Osteoblast (primary cell): ENCODE measurements around the gene MAGEA9. TPM values are rescaled to one million over a fixed set of nuclear protein-coding genes. Genes with fewer than 3 reads are reported as not detected.
"Not testable (repeated sequence)": the region's sequence is repeated elsewhere in the genome, so short reads cannot be mapped to it uniquely, and the experiment has no call there.

ENCODE experiments used
- DNase-seq: peaks from one replicate; pipeline ENCODE4 v3.0.0; 2011; ENCODE audit warnings: low spot score, mixed read lengths; ENCODE audit not compliant: insufficient read length; ENCODE audit errors: missing footprints
- H2AFZ ChIP-seq: 2 replicates; pipeline ENCODE4 v1.6.0; 2011; ENCODE audit warnings: mild to moderate bottlenecking, low read length
- H3K27ac ChIP-seq: 2 replicates; pipeline ENCODE4 v1.5.1; 2011; ENCODE audit warnings: mild to moderate bottlenecking, low read depth, low read length, moderate library complexity
- H3K27me3 ChIP-seq: 2 replicates; pipeline ENCODE4 v1.6.0; 2012; ENCODE audit warnings: mild to moderate bottlenecking, control low read depth, inconsistent platforms, low read length, moderate library complexity; ENCODE audit not compliant: insufficient read depth
- H3K36me3 ChIP-seq: 2 replicates; pipeline ENCODE4 v1.5.1; 2011; ENCODE audit warnings: mild to moderate bottlenecking, low read length, control low read depth, moderate library complexity; ENCODE audit not compliant: insufficient read depth
- H3K4me1 ChIP-seq: 2 replicates; pipeline ENCODE4 v1.5.1; 2011; ENCODE audit warnings: mild to moderate bottlenecking, low read length, control low read depth, moderate library complexity; ENCODE audit not compliant: insufficient read depth
- H3K4me2 ChIP-seq: 2 replicates; pipeline ENCODE4 v1.6.0; 2011; ENCODE audit warnings: mild to moderate bottlenecking, low read length; ENCODE audit not compliant: insufficient read depth
- H3K4me3 ChIP-seq: fragments of 200-600 bp; sonication (generic); 3 replicates; pipeline ENCODE4 v1.5.1; 2012; ENCODE audit warnings: mild to moderate bottlenecking, low read length, inconsistent platforms; ENCODE audit not compliant: insufficient read depth
- H3K79me2 ChIP-seq: 2 replicates; pipeline ENCODE4 v1.6.0; 2012; ENCODE audit warnings: mild to moderate bottlenecking, low read length, control low read depth, inconsistent platforms; ENCODE audit not compliant: insufficient read depth
- H3K9me3 ChIP-seq: 2 replicates; pipeline ENCODE4 v1.5.1; 2011; ENCODE audit warnings: low read depth, low read length, control low read depth
- H4K20me1 ChIP-seq: 2 replicates; pipeline ENCODE4 v1.6.0; 2012; ENCODE audit warnings: mild to moderate bottlenecking, low read length, control low read depth; ENCODE audit not compliant: insufficient read depth
- total RNA-seq: library from RNA; depleted of rRNA; stranded (reverse); fragments of >200 nt; gene quantifications from 2 replicates; pipeline ENCODE4 v1.2.3, GENCODE V29; 2012
- TF ChIP-seq, protein P1 (sequence below): IDR thresholded peaks from 2 replicates; pipeline ENCODE4 v1.5.1; 2011; ENCODE audit warnings: mild to moderate bottlenecking, low read depth, low read length, moderate library complexity; ENCODE audit errors: extremely low read depth

The MAGEA9 gene
- total RNA-seq, 1 donor = not detected

DNA sequence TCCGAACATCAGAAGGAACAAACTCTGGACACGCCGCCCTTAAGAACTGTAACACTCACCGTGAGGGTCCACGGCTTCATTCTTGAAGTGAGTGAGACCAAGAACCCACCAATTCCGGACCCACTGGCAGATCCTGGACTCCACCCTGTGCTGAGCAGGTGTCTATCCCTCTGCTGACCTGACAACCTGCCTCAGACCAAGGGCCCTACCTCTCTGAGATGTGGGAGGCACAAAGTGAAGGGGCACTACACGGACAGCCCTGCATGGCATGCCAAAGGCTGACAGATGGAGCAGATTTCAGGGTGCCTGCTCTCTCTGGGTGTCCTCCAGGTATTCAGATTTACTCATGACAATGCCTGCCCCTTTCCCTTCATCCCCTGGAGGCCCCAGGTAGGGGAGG is 21.9 kb upstream of the MAGEA9 start:
- Histone ChIP-seq H3K4me3 (no peak overlapping the region), H2AFZ (no peak overlapping the region), H3K79me2 (no peaks in the 10 kb centered on the region), H3K27me3 (no peaks in the 10 kb centered on the region), H3K4me2 (no peak overlapping the region), H3K4me1 (no peaks in the 10 kb centered on the region), H3K27ac (no peak overlapping the region), H3K9me3 (no peaks in the 10 kb centered on the region), H3K36me3 (no peaks in the 10 kb centered on the region), H4K20me1 (no peaks in the 10 kb centered on the region)
- TF ChIP-seq, protein P1, sequence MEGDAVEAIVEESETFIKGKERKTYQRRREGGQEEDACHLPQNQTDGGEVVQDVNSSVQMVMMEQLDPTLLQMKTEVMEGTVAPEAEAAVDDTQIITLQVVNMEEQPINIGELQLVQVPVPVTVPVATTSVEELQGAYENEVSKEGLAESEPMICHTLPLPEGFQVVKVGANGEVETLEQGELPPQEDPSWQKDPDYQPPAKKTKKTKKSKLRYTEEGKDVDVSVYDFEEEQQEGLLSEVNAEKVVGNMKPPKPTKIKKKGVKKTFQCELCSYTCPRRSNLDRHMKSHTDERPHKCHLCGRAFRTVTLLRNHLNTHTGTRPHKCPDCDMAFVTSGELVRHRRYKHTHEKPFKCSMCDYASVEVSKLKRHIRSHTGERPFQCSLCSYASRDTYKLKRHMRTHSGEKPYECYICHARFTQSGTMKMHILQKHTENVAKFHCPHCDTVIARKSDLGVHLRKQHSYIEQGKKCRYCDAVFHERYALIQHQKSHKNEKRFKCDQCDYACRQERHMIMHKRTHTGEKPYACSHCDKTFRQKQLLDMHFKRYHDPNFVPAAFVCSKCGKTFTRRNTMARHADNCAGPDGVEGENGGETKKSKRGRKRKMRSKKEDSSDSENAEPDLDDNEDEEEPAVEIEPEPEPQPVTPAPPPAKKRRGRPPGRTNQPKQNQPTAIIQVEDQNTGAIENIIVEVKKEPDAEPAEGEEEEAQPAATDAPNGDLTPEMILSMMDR = no peak
- no peak for DNase-seq

DNA sequence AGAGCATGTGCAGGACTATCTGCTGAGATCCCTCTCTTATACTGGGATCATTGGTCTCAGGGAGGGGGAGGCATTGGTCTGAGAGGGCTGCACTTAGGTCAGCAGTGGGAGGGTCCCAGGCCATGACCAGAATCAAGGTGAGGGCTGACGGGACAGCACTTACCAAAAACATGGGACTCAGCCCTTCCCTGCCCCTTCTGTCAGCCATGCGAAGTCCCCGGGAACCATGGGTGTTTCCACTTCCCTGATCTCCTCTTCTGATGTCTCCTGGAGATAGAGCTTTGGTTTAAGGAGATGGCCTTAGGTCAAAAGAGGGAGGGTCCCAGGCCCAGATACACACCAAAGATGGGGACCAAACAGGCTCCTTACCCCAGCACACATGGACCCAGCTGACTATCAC is 20.8 kb upstream of the MAGEA9 start:
- TF ChIP-seq, protein P1 = no peak
- H3K27me3 ChIP-seq = no peaks in the 10 kb centered on the region
- no peak overlapping the region for H3K27ac ChIP-seq

DNA sequence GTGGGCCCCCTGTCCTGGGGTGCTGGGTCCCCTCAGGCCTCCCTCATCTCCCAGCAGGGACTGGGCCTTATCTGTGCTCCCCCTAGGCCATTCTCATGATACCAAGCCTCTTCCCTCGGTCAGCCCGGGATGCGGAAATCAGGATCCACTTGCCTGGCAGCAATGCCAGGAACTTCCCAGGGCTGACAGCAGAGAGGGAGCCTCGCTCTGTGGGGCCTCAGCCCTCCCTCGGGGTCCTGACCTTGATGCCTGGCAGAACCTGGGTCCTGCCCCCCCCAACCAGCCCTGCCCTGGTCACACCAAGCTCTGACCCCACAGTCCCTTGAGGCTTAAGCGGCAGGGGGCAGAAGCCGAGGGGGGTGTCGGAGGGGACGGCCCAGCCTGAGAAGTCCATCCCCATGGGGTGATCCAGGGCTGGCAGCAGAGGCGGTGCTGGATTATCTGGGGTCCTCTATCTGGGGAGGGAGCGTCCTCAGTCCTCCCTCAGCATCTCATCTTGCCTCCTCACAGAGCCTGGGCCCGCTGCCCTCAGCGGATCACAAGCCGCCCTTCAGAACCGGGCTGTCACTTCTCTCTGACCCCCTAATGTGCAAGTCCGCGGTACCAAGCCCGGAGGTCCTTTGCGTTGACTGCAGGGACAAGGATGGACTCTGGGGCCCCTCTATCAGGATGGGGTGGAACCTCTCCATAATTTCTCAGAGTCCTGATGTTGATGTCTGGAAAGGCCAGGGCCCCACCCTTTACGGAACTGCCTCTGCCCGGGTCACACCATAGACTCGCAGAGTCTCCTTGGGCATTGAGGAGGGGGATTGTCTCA is 19.7 kb upstream of the MAGEA9 start:
- not testable (repeated sequence) for H3K4me2 ChIP-seq, H4K20me1 ChIP-seq, H3K4me1 ChIP-seq, H3K36me3 ChIP-seq, H3K27ac ChIP-seq, H3K4me3 ChIP-seq, H3K9me3 ChIP-seq, H3K79me2 ChIP-seq, H3K27me3 ChIP-seq, H2AFZ ChIP-seq
- peak; percentile 49 for DNase-seq

More for the DNA sequence above, 20.8 kb upstream of the MAGEA9 start:
- Histone ChIP-seq H3K4me3 (no peak overlapping the region), H3K4me2 (no peak overlapping the region), H3K9me3 (no peaks in the 10 kb centered on the region), H3K79me2 (no peaks in the 10 kb centered on the region), H4K20me1 (no peaks in the 10 kb centered on the region), H3K36me3 (no peaks in the 10 kb centered on the region), H2AFZ (no peak overlapping the region), H3K4me1 (no peaks in the 10 kb centered on the region)
- DNase-seq = peak; percentile 63

DNA sequence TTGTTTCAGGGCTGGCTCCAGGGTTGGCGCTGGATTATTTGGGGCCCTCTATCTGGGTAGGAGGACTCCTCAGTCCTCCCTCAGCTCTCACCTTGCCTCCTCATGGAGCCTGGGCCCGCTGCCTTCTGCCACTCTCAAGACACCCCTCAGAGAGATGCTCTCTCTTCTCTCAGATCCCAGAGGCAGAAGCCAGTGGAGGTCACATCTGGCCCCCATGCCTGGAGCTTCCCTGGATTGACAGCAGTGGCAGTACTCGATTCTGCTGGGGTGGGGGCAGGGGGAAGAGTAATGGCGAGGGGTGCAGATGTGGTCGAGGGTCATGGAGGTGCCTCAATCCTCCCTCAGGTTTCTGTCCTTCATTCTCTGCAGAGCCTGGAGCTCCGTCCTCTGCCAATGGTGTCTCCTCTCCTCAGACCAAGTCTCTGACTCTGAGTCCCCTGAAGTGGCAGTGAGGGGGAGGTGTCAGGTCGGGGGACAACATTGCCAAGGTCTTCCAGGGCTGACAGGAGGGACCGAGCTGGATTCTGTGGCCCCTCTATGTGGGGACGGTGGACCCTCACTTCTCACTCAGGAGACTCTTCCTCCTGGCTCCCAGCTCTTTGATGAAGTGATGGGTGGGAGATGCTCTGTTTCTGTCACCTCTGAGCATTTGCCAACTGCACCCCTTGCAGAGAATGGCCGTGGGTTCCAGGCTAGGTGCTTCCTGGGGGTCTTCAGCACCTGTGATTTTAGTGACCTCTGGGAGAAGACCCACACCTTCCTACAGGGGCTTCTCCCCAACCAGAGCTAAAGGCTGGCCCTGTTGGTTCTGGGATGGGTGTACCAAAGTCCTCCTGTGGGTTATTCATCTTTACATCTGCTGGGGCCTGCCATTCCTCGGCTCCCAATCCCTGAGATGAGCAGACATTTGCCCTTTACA is 18.8 kb upstream of the MAGEA9 start:
- no peaks in the 10 kb centered on the region for H3K4me1 ChIP-seq
- H3K27ac ChIP-seq = no peak overlapping the region
- TF ChIP-seq, protein P1 = no peak
- H3K4me3 ChIP-seq = no peak overlapping the region
- H3K27me3 ChIP-seq = no peaks in the 10 kb centered on the region
- H2AFZ ChIP-seq = no peak overlapping the region
- H3K36me3 ChIP-seq = no peaks in the 10 kb centered on the region
- DNase-seq = no peak
- no peak overlapping the region for H3K4me2 ChIP-seq
- no peaks in the 10 kb centered on the region for H3K79me2 ChIP-seq
- H4K20me1 ChIP-seq = no peaks in the 10 kb centered on the region
- no peaks in the 10 kb centered on the region for H3K9me3 ChIP-seq

DNA sequence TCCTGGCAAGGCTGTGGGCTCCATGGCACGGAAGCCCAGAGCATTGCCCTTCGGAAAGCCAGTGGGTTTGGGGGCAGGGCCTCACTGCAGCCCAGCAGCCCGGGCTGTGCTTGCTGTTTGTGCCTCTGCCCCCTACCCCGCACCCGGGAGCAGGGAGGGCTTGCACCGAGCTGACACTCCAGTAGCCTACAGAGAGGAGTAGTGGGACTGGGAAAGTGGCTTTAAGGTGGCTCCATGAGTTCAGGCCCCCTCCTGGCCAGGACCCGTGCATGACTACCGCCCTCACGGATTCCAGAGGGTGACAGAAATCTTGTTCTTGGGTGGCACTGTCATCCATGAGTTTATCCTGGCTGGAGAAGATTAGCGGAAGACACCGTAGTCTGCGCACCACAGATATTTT is 11.4 kb upstream of the MAGEA9 start:
- not testable (repeated sequence) for H3K4me1 ChIP-seq, DNase-seq, H3K79me2 ChIP-seq, H4K20me1 ChIP-seq, H3K4me3 ChIP-seq, H3K27ac ChIP-seq, H3K36me3 ChIP-seq, H3K9me3 ChIP-seq, H2AFZ ChIP-seq, H3K4me2 ChIP-seq, H3K27me3 ChIP-seq

DNA sequence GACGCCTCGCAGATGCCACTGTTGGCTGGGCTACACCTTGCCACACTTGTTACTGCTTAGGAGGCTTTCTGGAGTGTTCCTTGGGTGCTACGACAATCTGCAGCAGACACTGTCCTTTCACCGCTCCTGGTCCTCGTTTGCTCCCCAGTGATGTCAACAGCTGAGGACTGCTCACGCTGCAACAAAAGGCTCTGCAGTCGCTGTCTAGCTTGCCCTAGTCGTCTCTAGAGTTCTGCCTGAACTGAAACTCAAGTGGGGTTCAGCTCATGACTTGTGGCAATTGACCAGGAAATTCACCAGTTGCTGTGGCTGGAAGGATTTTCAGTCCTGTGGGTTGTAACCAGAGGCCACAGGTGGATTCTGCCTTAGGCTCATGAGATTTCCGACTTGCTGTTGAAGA is 8.7 kb upstream of the MAGEA9 start:
- H2AFZ ChIP-seq, H3K27me3 ChIP-seq, DNase-seq, H4K20me1 ChIP-seq, H3K4me1 ChIP-seq, H3K9me3 ChIP-seq, H3K27ac ChIP-seq, H3K36me3 ChIP-seq, H3K4me3 ChIP-seq, H3K79me2 ChIP-seq, H3K4me2 ChIP-seq: not testable (repeated sequence)
